Activated CD8-positive, alpha-beta memory T cell treated with anti-CD3 and anti-CD28 coated beads, Interleukin-2, amount 50 U/mL, for 4 hours (primary cell): ENCODE results near the gene ELMO1.

Source experiments
- DNase-seq: peaks from one replicate; pipeline ENCODE4 v3.0.0-alpha.2; 2020

The ELMO1 gene

GRCh38 chr7:37365405-37365804 is 83.3 kb downstream of the ELMO1 start:
- DNase-seq, result no peak

DNA sequence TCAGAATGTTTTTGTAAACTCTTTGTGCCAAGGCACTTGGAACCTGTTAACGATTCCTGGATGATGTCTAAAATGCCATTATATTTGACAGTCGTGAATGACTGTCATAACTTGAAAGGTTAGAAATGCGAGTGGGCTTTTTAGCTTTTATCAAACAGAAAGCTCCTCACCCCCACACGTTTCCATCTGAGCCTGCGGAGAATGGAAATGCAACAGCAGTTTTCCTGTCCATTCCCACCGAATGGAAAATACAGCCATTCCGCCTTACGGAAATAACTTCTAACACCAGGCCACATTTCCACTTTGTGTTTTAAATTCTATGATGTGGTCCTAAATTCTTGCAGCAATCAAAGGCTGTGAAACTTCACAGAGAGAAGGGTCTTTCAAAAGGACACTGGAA is 83.8 kb downstream of the ELMO1 start:
- no peak for DNase-seq

GRCh38 chr7:37363536-37364491 is 84.8 kb downstream of the ELMO1 start:
- no peak for DNase-seq

DNA sequence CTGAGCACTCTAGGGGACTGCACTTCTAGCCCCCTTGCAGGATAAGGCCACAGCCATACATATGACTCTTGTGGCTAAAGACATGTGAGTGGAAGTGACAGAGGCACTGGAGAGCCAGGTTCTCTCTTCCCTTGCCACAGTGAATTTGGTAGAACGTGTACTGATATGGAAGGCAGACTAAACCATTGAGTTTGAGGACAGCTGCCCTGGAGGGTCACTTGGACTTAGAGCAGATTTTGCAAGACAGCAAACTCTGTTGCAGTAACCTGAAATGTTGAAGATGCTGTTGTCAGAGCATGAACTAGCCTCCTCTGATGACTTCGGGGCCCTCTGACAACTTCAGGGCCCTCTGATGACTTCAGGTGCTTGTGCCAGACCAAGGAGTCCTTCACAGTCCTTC is 85.9 kb downstream of the ELMO1 start:
- no peak for DNase-seq

GRCh38 chr7:37360484-37360883 is 88.2 kb downstream of the ELMO1 start:
- DNase-seq, result no peak

DNA sequence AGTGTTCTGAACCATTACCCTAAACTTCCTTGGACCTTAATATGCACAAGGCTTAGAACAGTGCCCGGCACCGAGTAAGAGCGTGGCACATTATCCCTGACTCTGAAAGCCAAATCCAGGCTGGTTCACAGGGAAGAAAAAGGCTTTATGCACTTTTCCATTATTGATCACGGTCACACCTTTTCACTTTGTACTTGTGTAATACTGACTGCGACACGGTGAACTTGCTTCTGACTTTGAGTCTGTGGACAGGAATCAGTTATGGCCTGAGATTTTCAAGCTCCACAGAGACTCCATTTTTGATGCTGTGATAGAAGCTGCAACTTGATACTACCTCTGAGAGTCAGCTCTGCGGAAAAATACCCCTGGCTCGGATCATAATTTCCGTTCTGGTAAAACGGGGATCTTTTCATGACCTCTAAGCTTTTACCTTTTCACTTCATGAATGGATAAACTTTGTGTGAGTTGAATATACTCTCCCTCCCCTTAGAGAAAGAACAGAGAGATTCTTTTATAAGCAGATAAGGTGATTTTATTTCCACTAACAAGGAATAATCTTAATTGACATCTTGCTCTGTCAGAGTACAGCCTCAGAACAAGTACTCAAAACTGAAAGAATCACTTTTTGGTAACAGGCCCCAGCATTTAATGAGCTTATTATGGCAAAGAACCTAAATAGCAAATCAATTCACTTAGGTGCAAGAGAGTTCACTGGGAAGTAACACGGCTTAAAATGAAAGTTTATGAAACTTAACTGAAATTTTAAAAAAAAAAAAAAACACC is 88.8 kb downstream of the ELMO1 start:
- DNase-seq, result no peak

GRCh38 chr7:37359180-37359579 is 89.5 kb downstream of the ELMO1 start:
- no peak for DNase-seq

DNA sequence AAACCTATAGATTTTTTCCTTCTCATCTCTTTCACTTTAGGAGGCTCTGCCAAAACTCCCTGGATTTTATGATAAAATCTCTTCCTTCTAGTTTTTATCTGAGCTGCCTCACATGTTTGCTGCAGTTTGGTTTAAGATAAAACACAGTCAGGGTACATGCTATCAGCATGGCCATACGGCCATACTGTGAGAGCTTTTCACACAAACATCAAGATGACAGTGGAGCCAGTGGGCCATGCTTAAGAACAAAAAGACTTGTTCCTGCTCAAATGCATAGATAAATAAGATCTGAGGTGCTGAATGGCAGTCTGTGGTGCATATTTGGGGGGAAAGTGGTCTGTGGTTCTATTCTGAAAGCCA is 91.0 kb downstream of the ELMO1 start:
- no peak for DNase-seq

DNA sequence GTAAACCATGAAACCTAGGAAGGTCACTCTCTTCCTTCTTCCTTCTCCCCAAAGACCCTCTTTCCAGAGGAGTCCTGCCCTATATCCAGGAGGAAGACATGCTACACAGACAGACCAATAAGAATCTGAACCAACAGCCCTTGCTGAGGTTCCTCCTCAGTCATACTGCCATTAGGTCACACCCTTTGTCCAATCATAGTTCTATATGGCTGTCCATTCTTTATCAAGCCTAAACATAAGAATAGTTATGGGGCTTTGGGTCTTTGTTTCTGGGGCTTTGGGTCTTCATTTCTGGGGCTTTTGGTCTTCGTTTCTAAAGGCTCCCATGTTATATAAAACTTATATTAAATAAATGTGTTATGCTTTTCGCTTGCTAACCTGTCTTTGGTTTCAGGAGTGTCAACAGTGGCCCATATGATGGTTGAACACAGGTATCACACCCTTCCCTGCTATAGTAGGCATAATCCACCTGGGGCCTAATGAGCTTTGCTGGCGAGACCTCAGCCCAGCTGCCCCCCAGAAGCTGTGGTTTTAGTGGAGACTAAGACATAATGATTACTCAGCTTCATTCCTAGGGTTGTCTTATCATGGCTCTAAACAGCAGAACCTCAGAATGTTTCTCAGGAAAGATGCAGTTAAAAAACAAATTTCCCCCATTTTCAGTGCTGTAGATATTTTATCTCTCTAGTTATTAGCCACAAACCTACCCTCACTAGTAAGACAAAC is 91.6 kb downstream of the ELMO1 start:
- DNase-seq, result no peak

DNA sequence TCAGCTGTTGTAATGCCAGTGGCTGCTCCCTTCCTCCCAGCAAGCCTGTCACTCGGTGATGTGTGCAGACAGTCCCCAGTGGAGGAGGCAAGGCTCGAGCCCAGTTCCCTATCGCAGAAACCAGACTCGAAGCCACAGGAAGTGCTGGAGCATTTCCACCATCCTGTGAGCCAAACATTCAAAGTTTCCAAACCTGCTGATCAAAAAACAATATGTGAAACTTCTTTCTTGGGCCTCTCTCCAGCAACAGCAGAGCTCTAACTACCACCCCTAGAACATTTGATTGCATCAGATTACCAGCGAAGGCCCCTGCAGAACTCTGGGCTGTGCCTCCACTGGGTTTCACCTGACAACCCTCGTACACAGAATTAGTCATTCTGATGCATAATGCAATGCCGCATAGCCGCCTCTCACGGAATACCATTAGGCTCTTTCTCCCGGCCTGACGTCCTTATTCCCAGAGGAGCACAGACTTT is 94.0 kb downstream of the ELMO1 start:
- peak; percentile 38 for DNase-seq

GRCh38 chr7:37353949-37354655 is 94.6 kb downstream of the ELMO1 start:
- DNase-seq, result no peak

DNA sequence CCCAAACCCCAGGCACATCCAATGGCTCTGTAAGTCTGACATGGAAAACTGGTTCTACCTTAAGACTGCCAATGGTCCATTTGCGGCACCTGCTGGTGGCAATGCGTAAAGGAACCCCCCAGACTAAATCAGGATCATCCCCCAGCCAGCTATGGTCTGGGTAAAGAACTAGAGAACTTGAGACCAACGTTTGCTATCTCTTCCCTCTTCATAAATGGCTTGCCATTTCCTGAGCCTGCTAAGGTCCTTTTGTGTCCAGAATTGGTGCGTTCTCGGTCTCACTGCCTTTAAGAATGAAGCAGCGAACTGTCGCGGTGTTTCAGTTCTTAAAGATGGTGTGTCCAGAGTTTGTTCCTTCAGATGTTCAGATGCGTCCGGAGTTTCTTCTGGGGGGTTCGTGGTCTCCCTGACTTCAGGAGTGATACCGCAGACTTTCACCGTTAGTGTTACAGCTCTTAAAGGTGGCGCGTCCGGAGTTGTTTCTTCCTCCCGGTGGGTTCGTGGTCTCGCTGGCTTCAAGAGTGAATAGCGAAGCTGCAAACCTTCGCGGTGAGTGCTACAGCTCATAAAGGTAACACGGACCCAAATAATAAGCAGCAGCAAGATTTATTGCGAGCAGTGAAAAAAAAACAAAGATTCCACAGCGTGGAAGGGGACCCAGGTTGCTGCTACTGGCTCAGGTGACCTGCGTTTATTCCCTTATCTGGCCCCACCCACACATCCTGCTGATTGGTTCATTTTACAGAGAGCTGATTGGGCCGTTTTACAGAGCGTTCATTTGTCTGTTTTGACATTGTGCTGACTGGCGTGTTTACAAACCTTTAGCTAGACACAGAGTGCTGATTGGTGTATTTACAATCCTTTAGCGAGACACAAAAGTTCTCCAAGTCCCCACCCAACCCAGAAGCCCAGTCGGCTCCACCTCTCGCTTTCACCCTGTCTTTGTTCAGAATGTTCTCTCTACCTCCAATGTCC is 95.4 kb downstream of the ELMO1 start:
- peak; percentile 65 for DNase-seq

DNA sequence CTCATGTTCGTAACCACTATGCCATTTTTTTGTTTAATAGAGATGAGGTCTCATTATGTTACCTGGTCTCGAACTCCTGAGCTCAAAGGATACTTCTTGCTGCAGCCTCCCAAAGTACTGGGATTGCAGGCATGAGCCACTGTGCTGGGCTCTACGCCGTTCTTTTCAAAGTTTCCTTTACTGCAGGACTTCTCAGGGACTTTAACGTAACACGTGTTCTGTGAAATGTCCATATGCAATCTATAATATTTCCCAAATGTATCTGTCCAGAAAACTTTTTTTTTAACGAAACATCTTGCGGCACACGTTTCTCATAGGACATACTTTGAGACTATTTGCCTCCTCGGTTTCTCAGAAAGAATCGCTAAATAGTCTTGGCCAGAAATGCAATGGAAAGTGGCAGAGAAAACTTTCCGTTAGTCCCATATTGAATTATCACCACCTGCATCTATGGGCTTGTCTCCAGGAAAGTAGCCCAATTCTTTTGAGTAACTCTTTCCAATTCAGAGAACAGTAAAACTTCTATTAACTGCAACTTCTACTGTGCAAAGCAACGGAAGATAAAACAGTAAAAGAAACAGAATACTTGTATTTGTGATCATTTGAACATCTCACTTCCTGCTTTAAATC is 96.3 kb downstream of the ELMO1 start:
- DNase-seq, result no peak

GRCh38 chr7:37351716-37352115 is 96.9 kb downstream of the ELMO1 start:
- no peak for DNase-seq

DNA sequence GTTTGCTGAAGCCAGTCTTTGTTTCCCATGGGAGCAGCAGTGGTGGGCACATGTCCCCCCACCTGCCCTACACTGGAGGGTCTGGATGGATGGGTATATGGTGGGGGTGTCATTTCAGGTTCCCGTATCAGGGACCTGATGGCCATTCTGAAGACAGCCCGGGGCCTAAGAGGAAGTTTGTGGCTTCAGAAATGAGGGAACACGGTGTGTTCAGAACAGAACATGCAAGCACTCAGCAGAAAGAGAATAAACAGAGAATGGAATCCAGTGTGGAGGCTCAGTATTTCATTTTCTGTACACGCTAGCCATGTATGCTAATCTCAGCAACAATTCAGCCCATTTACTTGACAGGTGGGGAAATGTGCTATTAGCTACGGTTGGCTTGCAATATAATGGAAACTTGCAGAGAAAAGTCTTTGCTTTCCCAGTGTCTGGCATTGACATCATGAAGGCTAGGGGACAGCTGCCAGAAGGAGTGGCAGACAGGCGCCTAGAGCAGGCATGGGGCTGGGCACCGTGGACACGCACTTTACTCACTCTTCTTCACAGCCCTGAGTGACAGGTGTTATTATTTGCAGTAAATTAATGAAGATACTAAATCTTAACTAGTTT is 98.6 kb downstream of the ELMO1 start:
- DNase-seq, result no peak

DNA sequence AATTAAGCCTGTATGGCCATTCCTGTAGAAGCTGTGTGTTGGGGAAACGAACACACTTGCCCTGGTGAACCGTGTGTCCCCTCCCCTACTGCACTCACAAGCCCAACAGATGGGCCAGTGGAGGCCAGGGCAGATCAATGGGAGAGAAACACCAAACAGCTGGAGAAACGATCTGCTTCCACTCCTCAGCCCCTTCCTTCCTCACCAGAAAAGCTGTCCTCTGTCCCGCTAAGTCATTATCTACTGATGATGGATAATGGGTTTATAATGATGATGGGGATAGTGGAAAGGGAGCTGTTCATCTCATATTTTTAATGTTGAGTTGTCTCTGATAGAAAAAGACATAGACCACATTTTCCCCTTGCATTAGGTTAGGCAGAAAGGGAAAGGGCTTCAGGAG is 99.7 kb downstream of the ELMO1 start:
- DNase-seq, result no peak

- DNase-seq, result no peak
These were observed 101.9 kb downstream of the ELMO1 start for GRCh38 chr7:37346761-37347160.

DNA sequence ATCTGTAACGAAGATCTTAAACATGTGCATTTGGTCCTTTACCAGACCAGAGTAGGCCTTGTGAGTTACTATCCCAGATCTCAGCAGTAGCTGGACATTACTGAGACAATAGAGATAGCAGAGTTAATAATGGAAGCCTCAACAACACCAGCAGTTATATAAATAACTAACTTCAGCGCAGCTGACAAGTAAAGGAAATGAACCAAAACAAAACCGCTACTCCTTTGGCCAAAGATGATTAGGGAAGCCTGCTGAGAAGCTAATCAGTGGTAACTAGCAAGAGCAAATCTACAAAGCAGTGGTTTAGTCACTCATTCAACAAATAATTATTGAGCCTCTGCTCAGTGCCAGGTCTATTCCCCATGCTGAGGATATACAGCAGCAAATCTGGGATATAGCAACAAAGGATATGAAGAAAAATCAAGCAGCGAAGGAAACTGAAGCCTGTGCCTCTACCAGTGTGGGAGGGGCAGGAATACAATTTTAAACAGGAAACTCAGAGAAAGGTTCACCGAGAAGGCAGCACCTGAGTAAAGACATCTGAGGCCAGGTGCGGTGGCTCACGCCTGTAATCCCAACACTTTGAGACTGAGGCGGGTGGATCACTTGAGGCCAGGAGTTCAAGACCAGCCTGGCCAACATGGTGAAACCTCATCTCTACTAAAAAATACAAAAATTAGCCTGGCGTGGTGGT is 103.6 kb downstream of the ELMO1 start:
- no peak for DNase-seq

- peak; percentile 65 for DNase-seq
These were observed 105.8 kb downstream of the ELMO1 start for GRCh38 chr7:37342688-37343471.
